Keratinocyte (primary cell): ENCODE results near the gene MC2R. TPM values are rescaled to one million over a fixed set of nuclear protein-coding genes. Genes with fewer than 3 reads are reported as not detected.

Experiments used
- DNase-seq: peaks from one replicate; pipeline ENCODE4 v3.0.0-alpha.2; 2011; ENCODE audit warnings: low read depth, missing footprints, low spot score
- FAIRE-seq: peaks from 2 replicates; lab custom pipeline; 2011; peaks lifted over from hg19 to GRCh38; lab: Jason Lieb, UNC
- H2AFZ ChIP-seq: 2 replicates; pipeline ENCODE4 v1.6.0; 2012; ENCODE audit warnings: low read length, control low read depth, inconsistent platforms; ENCODE audit not compliant: control insufficient read depth
- H3K27ac ChIP-seq: 2 replicates; pipeline ENCODE4 v1.5.1; 2011; ENCODE audit warnings: low read length; ENCODE audit not compliant: control insufficient read depth, insufficient read depth
- H3K27me3 ChIP-seq: 3 replicates; pipeline ENCODE4 v1.6.0; 2011; ENCODE audit warnings: low read length; ENCODE audit not compliant: control insufficient read depth, insufficient read depth; ENCODE audit errors: extremely low read depth
- H3K36me3 ChIP-seq, 2 experiments: 2 replicates in 1 of 2; 3 replicates in 1 of 2; pipeline ENCODE4 v1.5.1; 2011; ENCODE audit warnings: low read length in 2 of 2, mild to moderate bottlenecking in 1 of 2; ENCODE audit not compliant: control insufficient read depth in 2 of 2, insufficient read depth in 2 of 2; ENCODE audit errors: extremely low read depth in 1 of 2
- H3K4me1 ChIP-seq: 3 replicates; pipeline ENCODE4 v1.5.1; 2011; ENCODE audit warnings: low read length; ENCODE audit not compliant: control insufficient read depth, insufficient read depth; ENCODE audit errors: extremely low read depth
- H3K4me2 ChIP-seq: 3 replicates; pipeline ENCODE4 v1.6.0; 2011; ENCODE audit warnings: low read depth, low read length; ENCODE audit not compliant: control insufficient read depth, insufficient read depth; ENCODE audit errors: extremely low read depth
- H3K4me3 ChIP-seq, 3 experiments: fragments of 200-600 bp in 1 of 3; sonication (generic) in 1 of 3; 2 replicates in 2 of 3; 3 replicates in 1 of 3; pipeline ENCODE4 v1.5.1; 2011 to 2016; ENCODE audit warnings: low read length in 3 of 3, mild to moderate bottlenecking in 3 of 3, control low read depth in 2 of 3, inconsistent platforms in 1 of 3, low read depth in 1 of 3, mixed read lengths in 1 of 3, mixed run types in 1 of 3, moderate library complexity in 1 of 3; ENCODE audit not compliant: control insufficient read depth in 2 of 3, insufficient read depth in 2 of 3; ENCODE audit errors: extremely low read depth in 1 of 3
- H3K79me2 ChIP-seq: 2 replicates; pipeline ENCODE4 v1.6.0; 2012; ENCODE audit warnings: low read length; ENCODE audit not compliant: control insufficient read depth, insufficient read depth
- H3K9ac ChIP-seq: 3 replicates; pipeline ENCODE4 v1.6.0; 2011; ENCODE audit warnings: low read length; ENCODE audit not compliant: control insufficient read depth, insufficient read depth; ENCODE audit errors: extremely low read depth
- H3K9me1 ChIP-seq: 3 replicates; pipeline ENCODE4 v1.6.0; 2011; ENCODE audit warnings: low read length; ENCODE audit not compliant: control insufficient read depth, insufficient read depth; ENCODE audit errors: extremely low read depth
- H3K9me3 ChIP-seq: 2 replicates; pipeline ENCODE4 v1.5.1; 2012; ENCODE audit warnings: low read depth, low read length; ENCODE audit not compliant: control insufficient read depth
- H4K20me1 ChIP-seq: 3 replicates; pipeline ENCODE4 v1.6.0; 2011; ENCODE audit warnings: low read length; ENCODE audit not compliant: control insufficient read depth, insufficient read depth; ENCODE audit errors: extremely low read depth
- EZH2 ChIP-seq: IDR thresholded peaks from one replicate; pipeline ENCODE4 v1.6.1; 2012; ENCODE audit warnings: inconsistent platforms, mild to moderate bottlenecking, low read length, moderate library complexity
- dilution Hi-C: fragments of 300-500 bp; cut with MboI; formaldehyde crosslinking; loops from one replicate; pipeline ENCODE4 v1.7.0; 2020; ENCODE audit warnings: low sequenced_read_pairs; ENCODE audit not compliant: extremely low pct_ligation_motif_present
- polyA plus RNA-seq, 5 experiments: library from polyadenylated mRNA; depleted of rRNA in 3 of 5; stranded (reverse) in 3 of 5; stranded (forward) in 1 of 5; unstranded in 1 of 5; fragments of >200 nt; gene quantifications; 1 replicate in 1 of 5; 2 replicates in 3 of 5; 3 replicates in 1 of 5; pipeline versions ENCODE4 v1.2.1 to v1.2.3, GENCODE V29; 2011 to 2012; ENCODE audit warnings: missing spikeins in 2 of 5, low read depth in 1 of 5, low replicate concordance in 1 of 5
- TF ChIP-seq, protein P1 (sequence below), 3 experiments: IDR thresholded peaks in 1 of 3; conservative IDR thresholded peaks in 1 of 3; optimal IDR thresholded peaks in 1 of 3; 2 replicates in 2 of 3; 3 replicates in 1 of 3; pipeline versions ENCODE3 to v1.5.1; 2011; ENCODE audit warnings: low read length in 3 of 3, mild to moderate bottlenecking in 3 of 3, moderate library complexity in 2 of 3, control low read depth in 1 of 3, inconsistent platforms in 1 of 3; ENCODE audit not compliant: insufficient read depth in 2 of 3; ENCODE audit errors: extremely low read depth in 1 of 3

Gene MC2R
- polyA plus RNA-seq, 1 donor (not counting 4 experiments of a cell fraction or from before 2014, with no cell fraction given): not detected

GRCh38 chr18:13836559-13836958 lies 78.8 kb downstream of the MC2R start:
- FAIRE-seq (no peak), DNase-seq (no peak)
- H3K4me2 ChIP-seq: no peak overlapping the region
- H4K20me1 ChIP-seq: no peaks in the 10 kb centered on the region
- no peaks in the 10 kb centered on the region for H3K4me1 ChIP-seq
- no peak overlapping the region for H3K27ac ChIP-seq
- no peaks in the 10 kb centered on the region for H3K9me1 ChIP-seq
- no peaks in the 10 kb centered on the region for H3K27me3 ChIP-seq
- H3K9ac ChIP-seq: no peak overlapping the region
- no peak overlapping the region for H3K4me3 ChIP-seq
- no peak overlapping the region for H2AFZ ChIP-seq
- no peaks in the 10 kb centered on the region for H3K36me3 ChIP-seq
- no peak for TF ChIP-seq EZH2
- TF ChIP-seq, protein P1, sequence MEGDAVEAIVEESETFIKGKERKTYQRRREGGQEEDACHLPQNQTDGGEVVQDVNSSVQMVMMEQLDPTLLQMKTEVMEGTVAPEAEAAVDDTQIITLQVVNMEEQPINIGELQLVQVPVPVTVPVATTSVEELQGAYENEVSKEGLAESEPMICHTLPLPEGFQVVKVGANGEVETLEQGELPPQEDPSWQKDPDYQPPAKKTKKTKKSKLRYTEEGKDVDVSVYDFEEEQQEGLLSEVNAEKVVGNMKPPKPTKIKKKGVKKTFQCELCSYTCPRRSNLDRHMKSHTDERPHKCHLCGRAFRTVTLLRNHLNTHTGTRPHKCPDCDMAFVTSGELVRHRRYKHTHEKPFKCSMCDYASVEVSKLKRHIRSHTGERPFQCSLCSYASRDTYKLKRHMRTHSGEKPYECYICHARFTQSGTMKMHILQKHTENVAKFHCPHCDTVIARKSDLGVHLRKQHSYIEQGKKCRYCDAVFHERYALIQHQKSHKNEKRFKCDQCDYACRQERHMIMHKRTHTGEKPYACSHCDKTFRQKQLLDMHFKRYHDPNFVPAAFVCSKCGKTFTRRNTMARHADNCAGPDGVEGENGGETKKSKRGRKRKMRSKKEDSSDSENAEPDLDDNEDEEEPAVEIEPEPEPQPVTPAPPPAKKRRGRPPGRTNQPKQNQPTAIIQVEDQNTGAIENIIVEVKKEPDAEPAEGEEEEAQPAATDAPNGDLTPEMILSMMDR (optimal IDR thresholded peaks at IDR 0.05 in 1 of 3, IDR thresholded peaks at IDR 0.05 in 1 of 3, conservative IDR thresholded peaks at IDR 0.05 in 1 of 3; ENCODE audit: extremely low read depth in 1 of 3, insufficient read depth in 2 of 3, low read length in 3 of 3): no peak
- no peaks in the 10 kb centered on the region for H3K79me2 ChIP-seq
- H3K9me3 ChIP-seq: peaks cover 2% of the 10 kb centered on the region
- dilution Hi-C loops: no loop called here

DNA sequence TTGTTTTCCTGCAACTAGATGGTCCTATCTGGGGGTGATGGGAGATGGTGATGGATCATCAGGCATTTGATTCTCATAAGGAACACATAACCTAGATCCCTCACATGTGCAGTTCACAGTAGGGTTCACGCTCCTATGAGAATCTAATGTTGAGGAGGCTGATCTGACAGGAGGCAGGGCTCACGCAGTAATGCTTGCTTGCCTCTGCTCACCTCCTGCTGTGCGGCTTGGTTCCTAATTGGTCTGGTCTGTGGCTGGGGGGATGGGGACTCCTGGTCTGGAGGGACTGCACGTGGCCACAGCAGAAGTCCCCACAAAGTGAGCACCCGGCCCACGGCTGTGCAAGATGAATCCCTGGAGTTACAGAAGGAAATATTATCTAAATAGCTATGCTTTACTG lies 80.1 kb downstream of the MC2R start:
- Histone ChIP-seq H4K20me1 (no peaks in the 10 kb centered on the region), H3K4me3 (no peak overlapping the region), H3K4me1 (no peaks in the 10 kb centered on the region), H2AFZ (no peak overlapping the region), H3K9ac (no peak overlapping the region), H3K9me1 (no peaks in the 10 kb centered on the region), H3K4me2 (no peak overlapping the region), H3K36me3 (no peaks in the 10 kb centered on the region), H3K27me3 (no peaks in the 10 kb centered on the region), H3K27ac (no peak overlapping the region), H3K79me2 (no peaks in the 10 kb centered on the region), H3K9me3 (peaks cover 2% of the 10 kb centered on the region)
- TF ChIP-seq, protein P1 (optimal IDR thresholded peaks at IDR 0.05 in 1 of 3, IDR thresholded peaks at IDR 0.05 in 1 of 3, conservative IDR thresholded peaks at IDR 0.05 in 1 of 3; ENCODE audit: extremely low read depth in 1 of 3, insufficient read depth in 2 of 3, low read length in 3 of 3): no peak
- TF ChIP-seq EZH2: no peak
- dilution Hi-C loops: no loop called here
- DNase-seq (no peak), FAIRE-seq (no peak)
